ENCODE results near the gene KY.

DNA sequence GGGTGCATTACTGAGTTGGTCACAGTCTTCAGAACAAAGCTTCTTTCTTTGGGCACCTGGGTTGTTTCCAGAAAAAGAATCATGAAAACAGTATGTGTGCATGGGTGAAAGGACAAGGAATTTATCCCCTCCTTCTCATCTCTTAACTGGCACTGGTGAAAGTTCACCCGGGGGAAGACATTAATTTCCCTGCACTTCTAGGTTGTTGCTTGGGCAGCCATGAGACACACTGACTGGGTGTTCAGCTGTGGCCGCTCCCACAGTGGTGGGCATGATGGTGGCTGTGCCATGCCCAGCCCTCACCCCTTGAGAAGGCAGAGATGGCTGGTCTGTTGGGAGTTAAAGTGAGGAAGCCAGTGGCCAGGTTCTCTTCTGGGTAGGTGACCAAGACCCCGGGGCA lies 16.6 kb upstream of the KY start:
- TF ChIP-seq EZH2 (IDR thresholded peaks at IDR 0.05; ENCODE audit: low read depth, low read length, severe bottlenecking) (no peak), FOSL1 (IDR thresholded peaks at IDR 0.05; ENCODE audit: insufficient read depth, low read depth, low read length) (no peak), RXRA (IDR thresholded peaks at IDR 0.05; ENCODE audit: insufficient read depth, low read depth, low read length) (no peak), TEAD4 (IDR thresholded peaks at IDR 0.05; ENCODE audit: low read depth, low read length) (no peak), SUZ12 (IDR thresholded peaks at IDR 0.05; ENCODE audit: low read length) (no peak), SAP30 (IDR thresholded peaks at IDR 0.05; ENCODE audit: insufficient read depth, insufficient replicate concordance, low read length) (no peak), HDAC2 (IDR thresholded peaks at IDR 0.05; ENCODE audit: borderline replicate concordance in 1 of 2, low read depth in 2 of 2, low read length in 2 of 2) (no peak), TAF1 (IDR thresholded peaks at IDR 0.05; ENCODE audit: low read depth, low read length) (no peak), JUND (IDR thresholded peaks at IDR 0.05; ENCODE audit: low read length) (no peak), TBP (IDR thresholded peaks at IDR 0.05; ENCODE audit: low read depth, low read length) (no peak)
- TF ChIP-seq, protein P1, sequence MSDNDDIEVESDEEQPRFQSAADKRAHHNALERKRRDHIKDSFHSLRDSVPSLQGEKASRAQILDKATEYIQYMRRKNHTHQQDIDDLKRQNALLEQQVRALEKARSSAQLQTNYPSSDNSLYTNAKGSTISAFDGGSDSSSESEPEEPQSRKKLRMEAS (IDR thresholded peaks at IDR 0.05): no peak
- TF ChIP-seq, protein P2, sequence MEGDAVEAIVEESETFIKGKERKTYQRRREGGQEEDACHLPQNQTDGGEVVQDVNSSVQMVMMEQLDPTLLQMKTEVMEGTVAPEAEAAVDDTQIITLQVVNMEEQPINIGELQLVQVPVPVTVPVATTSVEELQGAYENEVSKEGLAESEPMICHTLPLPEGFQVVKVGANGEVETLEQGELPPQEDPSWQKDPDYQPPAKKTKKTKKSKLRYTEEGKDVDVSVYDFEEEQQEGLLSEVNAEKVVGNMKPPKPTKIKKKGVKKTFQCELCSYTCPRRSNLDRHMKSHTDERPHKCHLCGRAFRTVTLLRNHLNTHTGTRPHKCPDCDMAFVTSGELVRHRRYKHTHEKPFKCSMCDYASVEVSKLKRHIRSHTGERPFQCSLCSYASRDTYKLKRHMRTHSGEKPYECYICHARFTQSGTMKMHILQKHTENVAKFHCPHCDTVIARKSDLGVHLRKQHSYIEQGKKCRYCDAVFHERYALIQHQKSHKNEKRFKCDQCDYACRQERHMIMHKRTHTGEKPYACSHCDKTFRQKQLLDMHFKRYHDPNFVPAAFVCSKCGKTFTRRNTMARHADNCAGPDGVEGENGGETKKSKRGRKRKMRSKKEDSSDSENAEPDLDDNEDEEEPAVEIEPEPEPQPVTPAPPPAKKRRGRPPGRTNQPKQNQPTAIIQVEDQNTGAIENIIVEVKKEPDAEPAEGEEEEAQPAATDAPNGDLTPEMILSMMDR (IDR thresholded peaks at IDR 0.05; ENCODE audit: control extremely low read depth in 1 of 3, insufficient read depth in 1 of 3, low read depth in 1 of 3, low read length in 3 of 3): no peak

Measured in H1 (cell line).